Tibial nerve (tissue), 4 donors: ENCODE measurements around the gene DNAJB2. TPM values are rescaled to one million over a fixed set of nuclear protein-coding genes. Genes with fewer than 3 reads are reported as not detected.

Experiments
- DNase-seq, 2 donors: peaks; one replicate each; pipeline ENCODE4 v3.0.0-alpha.2; 2019; ENCODE audit warnings: low spot score in 2 of 2
- H3K27ac ChIP-seq, 4 donors: fragments of 200-600 bp; sonication (generic) in 3 of 4; one replicate each; pipeline ENCODE4 v1.5.1; 2017 to 2019; ENCODE audit warnings: mild to moderate bottlenecking in 1 of 4
- H3K27me3 ChIP-seq, 2 donors: fragments of 200-600 bp; sonication (generic) in 1 of 2; one replicate each; pipeline versions ENCODE4 v1.5.1 to v1.6.0; 2017 to 2019
- H3K36me3 ChIP-seq, 3 donors: fragments of 200-600 bp; sonication (generic); one replicate each; pipeline ENCODE4 v1.5.1; 2018 to 2019
- H3K4me1 ChIP-seq, 4 donors: fragments of 200-600 bp; sonication (generic) in 3 of 4; one replicate each; pipeline ENCODE4 v1.5.1; 2017 to 2019
- H3K4me3 ChIP-seq, 4 donors: fragments of 200-600 bp; sonication (generic) in 3 of 4; one replicate each; pipeline ENCODE4 v1.5.1; 2017 to 2019; ENCODE audit warnings: mild to moderate bottlenecking in 1 of 4, moderate library complexity in 1 of 4
- H3K9me3 ChIP-seq, 4 donors: fragments of 200-600 bp; sonication (generic) in 3 of 4; one replicate each; pipeline ENCODE4 v1.5.1; 2017 to 2019
- CTCF ChIP-seq, 5 experiments: fragments of 200-600 bp in 3 of 5; fragments of 450-650 bp in 2 of 5; sonication (generic) in 3 of 5; IDR thresholded peaks; one replicate each; pipeline ENCODE4 v1.5.1; 2016 to 2019; ENCODE audit warnings: antibody characterized with exemption in 5 of 5, mild to moderate bottlenecking in 3 of 5, moderate library complexity in 2 of 5
- EP300 ChIP-seq, 2 donors: sonication (generic); formaldehyde crosslinking; IDR thresholded peaks; one replicate each; pipeline ENCODE4 v1.6.1; 2017; ENCODE audit warnings: antibody characterized with exemption in 2 of 2, mild to moderate bottlenecking in 1 of 2
- POLR2A ChIP-seq, 2 donors: fragments of 450-650 bp; IDR thresholded peaks; one replicate each; pipeline ENCODE4 v1.6.1; 2017; ENCODE audit warnings: antibody characterized with exemption in 2 of 2, mild to moderate bottlenecking in 2 of 2, moderate library complexity in 2 of 2
- WGBS, 2 donors: methylation state at CpG; one replicate each; pipeline ENCODE4 v1.1.5; 2018; 5-methylcytosine and 5-hydroxymethylcytosine counted together
- total RNA-seq, 4 donors: library from RNA; depleted of rRNA; stranded (reverse); fragments of >200 nt; gene quantifications; one replicate each; pipeline ENCODE4 v1.1.0, GENCODE V29; 2016

Gene DNAJB2
- total RNA-seq, 4 donors from 2014 or later, result 95.7 to 106 (median 102) TPM

- Histone ChIP-seq H3K27me3 (no peaks in the 10 kb centered on the region), H3K27ac (peak overlapping the region; percentile 80 to 100 (median 100)), H3K4me3 (no peak overlapping the region), H3K36me3 (peaks cover 0 to 10% (median 5%) of the 10 kb centered on the region in 3 donors), H3K9me3 (no peaks in the 10 kb centered on the region), H3K4me1 (peaks cover 0 to 74% (median 42%) of the 10 kb centered on the region in 4 donors)
- peak in 1 of 5 experiments; percentile 29 for TF ChIP-seq CTCF (IDR thresholded peaks at IDR 0.05)
- TF ChIP-seq EP300 (IDR thresholded peaks at IDR 0.05), result peak; percentile 95 to 98
- peak in 1 of 2 donors; percentile 63 for TF ChIP-seq POLR2A (IDR thresholded peaks at IDR 0.05)
- WGBS, 2 donors, result 19 to 24% methylated on average over 15 to 16 of the region's 16 CpGs
- peak; percentile 73 to 76 for DNase-seq
These were observed 10.6 kb downstream of the DNAJB2 start for GRCh38 chr2:219289537-219290361.

GRCh38 chr2:219290381-219291171 is 11.4 kb downstream of the DNAJB2 start:
- no peak for DNase-seq
- peak overlapping the region; percentile 80 to 100 (median 100) for H3K27ac ChIP-seq
- peaks cover 0 to 1% (median 0%) of the 10 kb centered on the region in 3 donors for H3K36me3 ChIP-seq
- H3K4me3 ChIP-seq, result no peak overlapping the region
- TF ChIP-seq CTCF (IDR thresholded peaks at IDR 0.05) (no peak), POLR2A (IDR thresholded peaks at IDR 0.05) (no peak), EP300 (IDR thresholded peaks at IDR 0.05) (no peak)
- 75 to 82% methylated on average over 16 of the region's 16 CpGs for WGBS, 2 donors
- H3K27me3 ChIP-seq, result no peaks in the 10 kb centered on the region
- H3K4me1 ChIP-seq, result peaks cover 0 to 72% (median 38%) of the 10 kb centered on the region in 4 donors
- H3K9me3 ChIP-seq, result no peaks in the 10 kb centered on the region

GRCh38 chr2:219291394-219291793 is 12.2 kb downstream of the DNAJB2 start:
- Histone ChIP-seq H3K27me3 (no peaks in the 10 kb centered on the region), H3K27ac (peak overlapping the region in 3 of 4 donors; percentile 99 to 100 (median 100)), H3K9me3 (no peaks in the 10 kb centered on the region), H3K36me3 (no peaks in the 10 kb centered on the region), H3K4me1 (peaks cover 0 to 64% (median 32%) of the 10 kb centered on the region in 4 donors), H3K4me3 (no peak overlapping the region)
- TF ChIP-seq EP300 (IDR thresholded peaks at IDR 0.05) (no peak), POLR2A (IDR thresholded peaks at IDR 0.05) (no peak), CTCF (IDR thresholded peaks at IDR 0.05) (no peak)
- WGBS, 2 donors, result 84 to 88% methylated on average over 7 of the region's 7 CpGs
- no peak for DNase-seq

DNA sequence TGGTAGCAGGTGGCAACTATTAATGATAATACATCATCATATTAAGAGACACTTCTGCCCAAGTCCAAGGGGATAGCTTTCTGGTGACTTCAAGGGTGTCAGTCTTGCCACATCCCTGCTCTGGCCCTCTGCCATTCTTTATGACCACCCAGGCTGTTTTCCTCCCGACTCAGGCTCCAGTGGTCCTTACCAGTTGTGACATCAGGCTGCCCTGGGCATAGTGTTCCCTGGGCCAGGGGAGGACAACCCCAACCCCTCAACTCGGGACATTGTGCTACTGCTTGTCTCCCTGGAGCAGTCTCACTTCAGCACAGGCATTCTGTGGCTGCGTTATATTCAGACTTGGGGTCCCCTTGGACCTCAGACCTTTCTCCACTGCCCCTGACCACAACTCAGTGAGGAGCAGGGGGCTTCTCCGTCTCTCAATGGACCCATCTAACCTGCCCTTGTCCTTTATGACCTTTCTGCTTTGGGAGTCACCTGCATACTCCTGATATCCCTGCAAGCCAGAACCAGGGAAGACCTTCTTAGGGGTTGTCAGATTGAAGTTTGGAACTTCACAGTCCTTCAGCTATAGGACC is 12.8 kb downstream of the DNAJB2 start:
- no peaks in the 10 kb centered on the region for H3K9me3 ChIP-seq
- H3K27ac ChIP-seq, result peak overlapping the region in 3 of 4 donors; percentile 99 to 100 (median 100)
- TF ChIP-seq CTCF (IDR thresholded peaks at IDR 0.05), result no peak
- no peak for TF ChIP-seq POLR2A (IDR thresholded peaks at IDR 0.05)
- no peak for TF ChIP-seq EP300 (IDR thresholded peaks at IDR 0.05)
- DNase-seq, result no peak
- peaks cover 0 to 58% (median 28%) of the 10 kb centered on the region in 4 donors for H3K4me1 ChIP-seq
- no peak overlapping the region for H3K4me3 ChIP-seq
- H3K36me3 ChIP-seq, result no peaks in the 10 kb centered on the region
- no peaks in the 10 kb centered on the region for H3K27me3 ChIP-seq
- WGBS, 2 donors, result 65 to 83% methylated on average over 4 of the region's 4 CpGs
